H1 (cell line): ENCODE measurements around the gene TMA7. TPM values are rescaled to one million over a fixed set of nuclear protein-coding genes. Genes with fewer than 3 reads are reported as not detected.

Experiments
- CTCF ChIA-PET: fragments of 300-600 bp; sonication (Branson Sonifier 250); formaldehyde crosslinking; loops from one replicate; lab custom pipeline; 2021; ENCODE audit not compliant: partially characterized antibody; lab: Charles Lee
- POLR2A ChIA-PET: fragments of 300-600 bp; sonication (Branson Sonifier 250); formaldehyde crosslinking; loops from one replicate; lab custom pipeline; 2021; ENCODE audit warnings: inconsistent platforms; ENCODE audit not compliant: partially characterized antibody; lab: Charles Lee
- DNase-seq, 2 experiments: peaks; one replicate each; pipeline versions ENCODE4 v3.0.0 to v3.0.0-alpha.2; 2010 to 2022; ENCODE audit warnings: low spot score in 2 of 2, low read depth in 1 of 2, mixed read lengths in 1 of 2
- FAIRE-seq: peaks from 2 replicates; lab custom pipeline; 2011; peaks lifted over from hg19 to GRCh38; lab: Jason Lieb, UNC
- H2AFZ ChIP-seq: 2 replicates; pipeline ENCODE4 v1.8.1; 2012; ENCODE audit warnings: low read length, inconsistent platforms
- H2AK5ac ChIP-seq: 2 replicates; pipeline ENCODE4 v1.6.1; 2013; ENCODE audit warnings: low read depth, low read length
- H2BK120ac ChIP-seq: replicated peaks from 2 replicates; pipeline ENCODE3; 2013; ENCODE audit warnings: low read depth, low read length, inconsistent platforms
- H2BK12ac ChIP-seq: 2 replicates; pipeline ENCODE4 v1.6.1; 2013; ENCODE audit warnings: low read depth, low read length
- H2BK15ac ChIP-seq: 2 replicates; pipeline ENCODE4 v1.6.1; 2013; ENCODE audit warnings: low read length
- H2BK20ac ChIP-seq: 2 replicates; pipeline ENCODE4 v1.6.1; 2013; ENCODE audit warnings: low read length
- H2BK5ac ChIP-seq: 2 replicates; pipeline ENCODE4 v1.6.1; 2013; ENCODE audit warnings: low read depth, low read length
- H3K14ac ChIP-seq: 2 replicates; pipeline ENCODE4 v1.6.1; 2013; ENCODE audit warnings: inconsistent platforms; ENCODE audit not compliant: insufficient read length
- H3K18ac ChIP-seq: 2 replicates; pipeline ENCODE4 v1.6.1; 2013; ENCODE audit warnings: low read length; ENCODE audit errors: extremely low read depth
- H3K23ac ChIP-seq: 2 replicates; pipeline ENCODE4 v1.6.1; 2013; ENCODE audit warnings: inconsistent platforms; ENCODE audit not compliant: insufficient read length
- H3K23me2 ChIP-seq: 2 replicates; pipeline ENCODE4 v1.6.1; 2013; ENCODE audit warnings: low read depth, low read length
- H3K27ac ChIP-seq: 2 replicates; pipeline ENCODE4 v1.6.1; 2011; ENCODE audit warnings: low read depth, low read length, inconsistent platforms
- H3K27me3 ChIP-seq, 4 experiments: replicated peaks in 1 of 4; 1 replicate in 1 of 4; 2 replicates in 3 of 4; pipeline versions ENCODE4 v1.6.1 to v1.8.1; 2011 to 2013; ENCODE audit warnings: low read length in 3 of 4, mild to moderate bottlenecking in 3 of 4, inconsistent platforms in 2 of 4, mixed read lengths in 2 of 4, moderate library complexity in 1 of 4; ENCODE audit not compliant: control insufficient read depth in 3 of 4, insufficient read depth in 3 of 4; ENCODE audit errors: extremely low read depth in 1 of 4
- H3K36me3 ChIP-seq, 4 experiments: 2 replicates each; pipeline versions ENCODE4 v1.6.1 to v1.8.1; 2011 to 2013; ENCODE audit warnings: mild to moderate bottlenecking in 4 of 4, low read length in 3 of 4, moderate library complexity in 2 of 4, control low read depth in 1 of 4, inconsistent platforms in 1 of 4; ENCODE audit not compliant: insufficient read depth in 4 of 4, control insufficient read depth in 2 of 4
- H3K4ac ChIP-seq: replicated peaks from 2 replicates; pipeline ENCODE3; 2013; ENCODE audit warnings: low read length, low read depth, mixed read lengths, inconsistent platforms; ENCODE audit not compliant: insufficient read length
- H3K4me1 ChIP-seq, 4 experiments: replicated peaks in 1 of 4; 1 replicate in 1 of 4; 2 replicates in 3 of 4; pipeline versions ENCODE4 v1.6.1 to v1.8.1; 2011 to 2013; ENCODE audit warnings: low read length in 3 of 4, inconsistent platforms in 2 of 4, mixed read lengths in 1 of 4; ENCODE audit not compliant: insufficient read depth in 4 of 4, control insufficient read depth in 3 of 4
- H3K4me2 ChIP-seq, 2 experiments: 2 replicates each; pipeline versions ENCODE4 v1.6.1 to v1.8.1; 2011 to 2013; ENCODE audit warnings: low read depth in 2 of 2, low read length in 2 of 2, control low read depth in 1 of 2, inconsistent platforms in 1 of 2, mild to moderate bottlenecking in 1 of 2; ENCODE audit not compliant: insufficient read depth in 1 of 2
- H3K4me3 ChIP-seq, 4 experiments: fragments of 200-600, 300-600 bp in 1 of 4; sonication (generic), shearing (Covaris generic), sonication (Bioruptor Twin) in 1 of 4; 2 replicates each; pipeline versions ENCODE4 v1.5.1 to v1.8.1; 2011 to 2016; ENCODE audit warnings: low read length in 4 of 4, low read depth in 3 of 4, control low read depth in 2 of 4, inconsistent platforms in 2 of 4, mild to moderate bottlenecking in 2 of 4, mixed read lengths in 1 of 4, moderate library complexity in 1 of 4; ENCODE audit not compliant: insufficient read depth in 2 of 4; ENCODE audit errors: extremely low read depth in 1 of 4
- H3K56ac ChIP-seq: replicated peaks from 2 replicates; pipeline ENCODE3; 2013; ENCODE audit warnings: low read depth, mild to moderate bottlenecking, mixed read lengths, low read length, inconsistent platforms; ENCODE audit not compliant: insufficient read length
- H3K79me1 ChIP-seq: 2 replicates; pipeline ENCODE4 v1.6.1; 2013; ENCODE audit warnings: low read depth, low read length, control low read depth
- H3K79me2 ChIP-seq, 2 experiments: 2 replicates each; pipeline versions ENCODE4 v1.6.1 to v1.8.1; 2012 to 2013; ENCODE audit warnings: low read length in 2 of 2, mild to moderate bottlenecking in 2 of 2, inconsistent platforms in 1 of 2; ENCODE audit not compliant: insufficient read depth in 2 of 2, control insufficient read depth in 1 of 2
- H3K9ac ChIP-seq, 4 experiments: replicated peaks in 1 of 4; 1 replicate in 1 of 4; 2 replicates in 3 of 4; pipeline versions ENCODE4 v1.6.1 to v1.8.1; 2011 to 2013; ENCODE audit warnings: low read depth in 3 of 4, low read length in 3 of 4, control low read depth in 2 of 4, mild to moderate bottlenecking in 2 of 4, moderate library complexity in 2 of 4, inconsistent platforms in 1 of 4; ENCODE audit errors: extremely low read depth in 1 of 4
- H3K9me3 ChIP-seq, 2 experiments: 2 replicates each; pipeline versions ENCODE4 v1.6.1 to v1.8.1; 2012 to 2013; ENCODE audit warnings: mild to moderate bottlenecking in 2 of 2, moderate library complexity in 2 of 2, control low read depth in 1 of 2, inconsistent platforms in 1 of 2, low read depth in 1 of 2, low read length in 1 of 2, mixed read lengths in 1 of 2; ENCODE audit not compliant: insufficient read depth in 2 of 2
- H4K20me1 ChIP-seq, 2 experiments: replicated peaks in 1 of 2; 2 replicates each; pipeline versions ENCODE3 to v1.8.1; 2011 to 2013; ENCODE audit warnings: inconsistent platforms in 2 of 2, low read length in 2 of 2, mild to moderate bottlenecking in 1 of 2; ENCODE audit not compliant: insufficient read depth in 2 of 2, control insufficient read depth in 1 of 2
- H4K5ac ChIP-seq: 2 replicates; pipeline ENCODE4 v1.6.1; 2013; ENCODE audit warnings: low read length, low read depth, mixed read lengths, inconsistent platforms; ENCODE audit not compliant: insufficient read length
- H4K8ac ChIP-seq: 2 replicates; pipeline ENCODE4 v1.8.0; 2013; ENCODE audit warnings: mild to moderate bottlenecking, moderate library complexity, low read length, inconsistent platforms; ENCODE audit not compliant: insufficient read depth; ENCODE audit errors: extremely low read depth
- H4K91ac ChIP-seq: replicated peaks from 2 replicates; pipeline ENCODE3; 2013; ENCODE audit warnings: low read length, mixed read lengths, inconsistent platforms; ENCODE audit not compliant: insufficient read length
- CBX5 ChIP-seq: fragments of 300-800, 300-1000 bp; sonication (generic); IDR thresholded peaks from 2 replicates; pipeline ENCODE4 v1.7.1; 2016; ENCODE audit warnings: antibody characterized with exemption, low read length, low read depth
- CTCF ChIP-seq, 3 experiments: IDR thresholded peaks; 1 replicate in 2 of 3; 2 replicates in 1 of 3; pipeline versions ENCODE4 v1.5.1 to v1.6.1; 2011; ENCODE audit warnings: low read length in 3 of 3, mild to moderate bottlenecking in 3 of 3, inconsistent platforms in 2 of 3, low read depth in 1 of 3, moderate library complexity in 1 of 3; ENCODE audit not compliant: insufficient read depth in 1 of 3; ENCODE audit errors: control extremely low read depth in 1 of 3
- KDM5A ChIP-seq: fragments of 200-600 bp; IDR thresholded peaks from 2 replicates; pipeline ENCODE4 v1.7.1; 2012; ENCODE audit warnings: mild to moderate bottlenecking, low read length, inconsistent platforms, mixed read lengths
- PHF8 ChIP-seq: fragments of 200-600 bp; sonication (generic); conservative IDR thresholded peaks from 2 replicates; pipeline ENCODE4 v1.7.1; 2012; ENCODE audit warnings: low read depth, mild to moderate bottlenecking, inconsistent platforms, low read length, moderate library complexity
- RAD21 ChIP-seq, 2 experiments: IDR thresholded peaks in 1 of 2; conservative IDR thresholded peaks in 1 of 2; 2 replicates each; pipeline ENCODE4 v1.6.1; 2011; ENCODE audit warnings: low read depth in 2 of 2, low read length in 2 of 2, improper control_type of control experiment in 1 of 2, inconsistent platforms in 1 of 2, mild to moderate bottlenecking in 1 of 2, moderate library complexity in 1 of 2
- WGBS, 2 experiments: shearing (Covaris generic) in 1 of 2; methylation state at CpG; one replicate each; pipeline versions ENCODE4 v1.1.6 to v1.1.7; 2013 to 2015; ENCODE audit warnings: low lambda C conversion rate in 2 of 2, mixed read lengths in 2 of 2, inconsistent platforms in 1 of 2, low coverage in 1 of 2, missing lambda C conversion rate in 1 of 2; ENCODE audit not compliant: insufficient replicate concordance in 2 of 2, insufficient coverage in 1 of 2, insufficient read length in 1 of 2; ENCODE audit errors: extremely low coverage in 1 of 2, missing lambda C conversion rate in 1 of 2; 5-methylcytosine and 5-hydroxymethylcytosine counted together
- polyA plus RNA-seq, 7 experiments: library from polyadenylated mRNA; depleted of rRNA in 3 of 7; stranded (reverse) in 5 of 7; unstranded in 2 of 7; fragments of >200 nt in 5 of 7; fragments of 200-250 nt in 2 of 7; gene quantifications; 1 replicate in 5 of 7; 2 replicates in 1 of 7; 4 replicates in 1 of 7; pipeline versions ENCODE4 v1.2.1 to v1.2.3, GENCODE V29; 2011 to 2013; ENCODE audit warnings: missing spikeins in 2 of 7, mixed read lengths in 2 of 7
- total RNA-seq: library from RNA; stranded (reverse); fragmentation: NEBNext Ultra II Directional; extraction: Animal tissue kit (Norgen Biotek cat#: 25700); gene quantifications from 2 replicates; pipeline ENCODE4 v1.2.1, GENCODE V29; 2021

Gene TMA7
- total and polyA plus RNA-seq, 2 of the 8 experiments (the other 6 are each of a cell fraction or from before 2014, with no cell fraction given), result 138 to 305 TPM

- Histone ChIP-seq H3K4me3 (no peak overlapping the region), H3K14ac (no peak overlapping the region), H3K23ac (no peak overlapping the region), H3K56ac (no peak overlapping the region), H3K9me3 (no peaks in the 10 kb centered on the region), H2BK12ac (no peak overlapping the region), H3K4me1 (peaks cover 0 to 22% (median 4%) of the 10 kb centered on the region in 4 experiments; a peak in 6 of 7 replicates), H2BK20ac (no peak overlapping the region), H3K79me2 (peaks cover 21 to 54% of the 10 kb centered on the region in 2 experiments), H3K79me1 (peaks cover 38% of the 10 kb centered on the region), H3K27me3 (no peaks in the 10 kb centered on the region), H3K23me2 (peaks cover 3% of the 10 kb centered on the region; the same call in 1 of the 2 replicates), H2BK5ac (no peak overlapping the region), H3K4ac (no peak overlapping the region), H3K4me2 (no peak overlapping the region), H4K20me1 (peaks cover 28 to 52% of the 10 kb centered on the region in 2 experiments), H4K91ac (no peak overlapping the region), H3K18ac (no peak overlapping the region), H2AK5ac (no peak overlapping the region), H3K27ac (no peak overlapping the region), H2BK120ac (no peak overlapping the region), H3K36me3 (peaks cover 28 to 38% (median 30%) of the 10 kb centered on the region in 4 experiments; a peak in 7 of 8 replicates), H3K9ac (no peak overlapping the region), H4K8ac (no peak overlapping the region)
- POLR2A ChIA-PET, result interaction anchor here (0.6 to 31.5 kb wide), 6 partner anchors 9 to 178 kb away, joined by 3 to 650 read pairs (median 46); partner anchors contain the start of genes ATRIP, CCDC51 and TMA7
- DNase-seq, result no peak
- CTCF ChIA-PET, result interaction anchor here (0.6 to 6.9 kb wide), 14 partner anchors 7 to 1267 kb away, joined by 3 to 95 read pairs (median 5); partner anchors contain the start of genes CCDC51, MST1 and RNF123
- WGBS, 2 experiments, result 84% methylated on average over 3 of the region's 3 CpGs; no CpG with 5 or more reads in 1 of the 2 experiments
- no peak for TF ChIP-seq CBX5
- TF ChIP-seq PHF8, result no peak
- TF ChIP-seq RAD21 (IDR thresholded peaks at IDR 0.05 in 1 of 2, conservative IDR thresholded peaks at IDR 0.05 in 1 of 2; ENCODE audit: low read depth in 2 of 2, low read length in 2 of 2), result peak; percentile 7 to 10; a peak in 1 of 4 replicates
- TF ChIP-seq CTCF (IDR thresholded peaks at IDR 0.05; ENCODE audit: control extremely low read depth in 1 of 3, insufficient read depth in 1 of 3, low read depth in 1 of 3, low read length in 3 of 3), result peak in 1 of 3 experiments; percentile 28; a peak in 1 of 4 replicates
- no peak for TF ChIP-seq KDM5A
- TF ChIP-seq, all 59 proteins: peak for 2
- H2BK15ac ChIP-seq, result no peak overlapping the region
- no peak for FAIRE-seq
- no peak overlapping the region for H4K5ac ChIP-seq
- no peak overlapping the region for H2AFZ ChIP-seq
These were observed 17.8 kb upstream of the TMA7 start for GRCh38 chr3:48422272-48422671.
